SU-DHL-6 (cell line): ENCODE measurements around the gene COL1A1.

Experiments used
- CTCF ChIP-seq: fragments of 200-600 bp; sonication (generic); IDR thresholded peaks from one replicate; pipeline ENCODE4 v1.5.1; 2017; ENCODE audit warnings: antibody characterized with exemption, mild to moderate bottlenecking, low read length, moderate library complexity; ENCODE audit not compliant: insufficient read depth, poor library complexity, severe bottlenecking
- EZH2phosphoT487 ChIP-seq: fragments of 200-600 bp; sonication (generic), shearing (Covaris generic); conservative IDR thresholded peaks from 2 replicates; pipeline ENCODE4 v1.6.1; 2018; ENCODE audit warnings: mild to moderate bottlenecking, antibody characterized with exemption, low read length, moderate library complexity, mixed read lengths

- TF ChIP-seq CTCF: no peak
- no peak for TF ChIP-seq EZH2phosphoT487
These were observed 38.8 kb downstream of the COL1A1 start for GRCh38 chr17:50162466-50163254.
